Measurements from ENCODE around the gene BRCC3. TPM values are rescaled to one million over a fixed set of nuclear protein-coding genes. Genes with fewer than 3 reads are reported as not detected.
"Not testable (repeated sequence)": the region's sequence is repeated elsewhere in the genome, so short reads cannot be mapped to it uniquely, and the experiment has no call there.

Gene BRCC3
- total RNA-seq, 1 donor from 2014 or later: 29.8 TPM

- no peaks in the 10 kb centered on the region for H3K4me1 Mint-ChIP-seq (ENCODE audit: unreplicated experiment)
- no peak overlapping the region for H3K4me3 Mint-ChIP-seq
- peaks cover 5% of the 10 kb centered on the region for H3K36me3 Mint-ChIP-seq
- H3K27ac Mint-ChIP-seq: no peak overlapping the region
- DNase-seq (ENCODE audit: extremely low spot score, unreplicated experiment): no peak
- H3K9me3 Mint-ChIP-seq: peaks cover 6% of the 10 kb centered on the region
- TF ChIP-seq CTCF (conservative IDR thresholded peaks at IDR 0.05): no peak
- no peaks in the 10 kb centered on the region for H3K27me3 Mint-ChIP-seq
Measured at GRCh38 chrX:155127940-155128339, 56.6 kb downstream of the BRCC3 start.

GRCh38 chrX:155132110-155132509, 60.8 kb downstream of the BRCC3 start:
- Mint-ChIP-seq H3K4me3 (no peak overlapping the region), H3K27me3 (no peaks in the 10 kb centered on the region), H3K27ac (no peak overlapping the region), H3K9me3 (peaks cover 5% of the 10 kb centered on the region), H3K4me1 (ENCODE audit: unreplicated experiment) (no peaks in the 10 kb centered on the region), H3K36me3 (no peaks in the 10 kb centered on the region)
- TF ChIP-seq CTCF (conservative IDR thresholded peaks at IDR 0.05): no peak
- DNase-seq (ENCODE audit: extremely low spot score, unreplicated experiment): no peak

GRCh38 chrX:155134255-155134654, 62.9 kb downstream of the BRCC3 start:
- Mint-ChIP-seq H3K9me3 (peaks cover 5% of the 10 kb centered on the region), H3K4me3 (no peak overlapping the region), H3K36me3 (no peaks in the 10 kb centered on the region), H3K27me3 (no peaks in the 10 kb centered on the region), H3K27ac (no peak overlapping the region), H3K4me1 (ENCODE audit: unreplicated experiment) (no peaks in the 10 kb centered on the region)
- no peak for TF ChIP-seq CTCF (conservative IDR thresholded peaks at IDR 0.05)
- DNase-seq (ENCODE audit: extremely low spot score, unreplicated experiment): no peak

GRCh38 chrX:155143959-155144548, 72.7 kb downstream of the BRCC3 start:
- no peak for TF ChIP-seq CTCF (conservative IDR thresholded peaks at IDR 0.05)
- H3K27me3 Mint-ChIP-seq: no peaks in the 10 kb centered on the region
- H3K4me1 Mint-ChIP-seq (ENCODE audit: unreplicated experiment): no peaks in the 10 kb centered on the region
- no peak overlapping the region for H3K4me3 Mint-ChIP-seq
- no peak overlapping the region for H3K27ac Mint-ChIP-seq
- no peaks in the 10 kb centered on the region for H3K36me3 Mint-ChIP-seq
- DNase-seq (ENCODE audit: extremely low spot score, unreplicated experiment): no peak
- H3K9me3 Mint-ChIP-seq: no peaks in the 10 kb centered on the region

GRCh38 chrX:155144926-155145325, 73.6 kb downstream of the BRCC3 start:
- Mint-ChIP-seq H3K9me3 (no peaks in the 10 kb centered on the region), H3K4me3 (no peak overlapping the region), H3K27ac (no peak overlapping the region), H3K4me1 (ENCODE audit: unreplicated experiment) (no peaks in the 10 kb centered on the region), H3K27me3 (no peaks in the 10 kb centered on the region), H3K36me3 (no peaks in the 10 kb centered on the region)
- DNase-seq (ENCODE audit: extremely low spot score, unreplicated experiment): no peak
- TF ChIP-seq CTCF (conservative IDR thresholded peaks at IDR 0.05): no peak

GRCh38 chrX:155147612-155148011, 76.3 kb downstream of the BRCC3 start:
- H3K27me3 Mint-ChIP-seq; H3K27ac Mint-ChIP-seq; H3K4me3 Mint-ChIP-seq; H3K36me3 Mint-ChIP-seq; DNase-seq (ENCODE audit: extremely low spot score, unreplicated experiment); H3K4me1 Mint-ChIP-seq (ENCODE audit: unreplicated experiment); H3K9me3 Mint-ChIP-seq: not testable (repeated sequence)

- H3K27ac Mint-ChIP-seq; H3K4me3 Mint-ChIP-seq; H3K9me3 Mint-ChIP-seq; H3K27me3 Mint-ChIP-seq; H3K4me1 Mint-ChIP-seq (ENCODE audit: unreplicated experiment); H3K36me3 Mint-ChIP-seq; DNase-seq (ENCODE audit: extremely low spot score, unreplicated experiment): not testable (repeated sequence)
Measured at GRCh38 chrX:155148166-155148565, 76.9 kb downstream of the BRCC3 start.

Measured in type B pancreatic cell (in vitro differentiated cells).